CD14-positive monocyte (primary cell): ENCODE data around the gene MTX1. TPM values are rescaled to one million over a fixed set of nuclear protein-coding genes. Genes with fewer than 3 reads are reported as not detected.

ENCODE experiments used
- DNase-seq, 3 donors: peaks; one replicate each; pipeline ENCODE4 v3.0.0-alpha.2; 2011 to 2022
- H2AFZ ChIP-seq: 2 replicates; pipeline ENCODE4 v1.6.0; 2012; ENCODE audit warnings: mild to moderate bottlenecking, low read depth, low read length, inconsistent platforms; ENCODE audit not compliant: insufficient read depth, poor library complexity, severe bottlenecking
- H3K27ac ChIP-seq, 2 donors: 1 replicate in 1 of 2; 2 replicates in 1 of 2; pipeline ENCODE4 v1.5.1; 2012 to 2013; ENCODE audit warnings: low read length in 2 of 2, control low read depth in 1 of 2, inconsistent platforms in 1 of 2, low read depth in 1 of 2, mild to moderate bottlenecking in 1 of 2
- H3K27me3 ChIP-seq, 2 donors: one replicate each; pipeline versions ENCODE4 v1.6.0 to v1.6.1; 2011 to 2013; ENCODE audit warnings: low read length in 2 of 2; ENCODE audit not compliant: control insufficient read depth in 2 of 2, insufficient read depth in 2 of 2
- H3K36me3 ChIP-seq, 2 donors: replicated peaks in 1 of 2; 1 replicate in 1 of 2; 2 replicates in 1 of 2; pipeline versions ENCODE4 v1.5.1 to v1.6.1; 2012 to 2013; ENCODE audit warnings: low read length in 2 of 2, control low read depth in 1 of 2, inconsistent platforms in 1 of 2, mild to moderate bottlenecking in 1 of 2; ENCODE audit not compliant: insufficient read depth in 2 of 2, control insufficient read depth in 1 of 2
- H3K4me1 ChIP-seq, 2 donors: 1 replicate in 1 of 2; 2 replicates in 1 of 2; pipeline versions ENCODE4 v1.5.1 to v1.6.1; 2012 to 2013; ENCODE audit warnings: low read length in 2 of 2, control low read depth in 1 of 2, inconsistent platforms in 1 of 2, mild to moderate bottlenecking in 1 of 2, moderate library complexity in 1 of 2; ENCODE audit not compliant: insufficient read depth in 2 of 2, control insufficient read depth in 1 of 2
- H3K4me2 ChIP-seq: replicated peaks from 2 replicates; pipeline ENCODE3; 2012; ENCODE audit warnings: low read length, moderate library complexity, mild to moderate bottlenecking; ENCODE audit not compliant: poor library complexity, severe bottlenecking; ENCODE audit errors: extremely low read depth
- H3K4me3 ChIP-seq, 3 experiments: fragments of 200-600 bp in 1 of 3; sonication (generic) in 1 of 3; replicated peaks in 1 of 3; 1 replicate in 2 of 3; 2 replicates in 1 of 3; pipeline ENCODE4 v1.5.1; 2011 to 2013; ENCODE audit warnings: low read length in 3 of 3, mild to moderate bottlenecking in 3 of 3, control low read depth in 2 of 3, low read depth in 2 of 3, inconsistent platforms in 1 of 3, moderate library complexity in 1 of 3
- H3K79me2 ChIP-seq: 2 replicates; pipeline ENCODE4 v1.6.0; 2012; ENCODE audit warnings: mild to moderate bottlenecking, control low read depth, inconsistent platforms, low read length, moderate library complexity; ENCODE audit not compliant: insufficient read depth
- H3K9ac ChIP-seq: 2 replicates; pipeline ENCODE4 v1.6.0; 2017; ENCODE audit warnings: low read length, mild to moderate bottlenecking; ENCODE audit not compliant: insufficient read depth, poor library complexity, severe bottlenecking
- H3K9me3 ChIP-seq, 2 donors: replicated peaks in 1 of 2; 1 replicate in 1 of 2; 2 replicates in 1 of 2; pipeline versions ENCODE4 v1.5.1 to v1.6.1; 2012 to 2013; ENCODE audit warnings: low read length in 2 of 2, control low read depth in 1 of 2; ENCODE audit not compliant: control insufficient read depth in 1 of 2, insufficient read depth in 1 of 2
- H4K20me1 ChIP-seq: 2 replicates; pipeline ENCODE4 v1.6.0; 2012; ENCODE audit warnings: mild to moderate bottlenecking, low read length, control low read depth, moderate library complexity; ENCODE audit not compliant: insufficient read depth
- H3K27ac Mint-ChIP-seq, 7 donors: one replicate each; pipeline ENCODE4 v1.8.0; 2020; ENCODE audit warnings: mild to moderate bottlenecking in 7 of 7, mixed read lengths in 7 of 7, moderate library complexity in 6 of 7, inconsistent platforms in 2 of 7
- H3K27me3 Mint-ChIP-seq, 3 donors: one replicate each; pipeline ENCODE4 v1.8.0; 2021 to 2022; ENCODE audit warnings: low read depth in 3 of 3, mild to moderate bottlenecking in 3 of 3, mixed read lengths in 3 of 3, moderate library complexity in 3 of 3, inconsistent platforms in 1 of 3
- H3K36me3 Mint-ChIP-seq, 2 donors: one replicate each; pipeline ENCODE4 v1.8.0; 2020; ENCODE audit warnings: mixed read lengths in 2 of 2, inconsistent platforms in 1 of 2, mild to moderate bottlenecking in 1 of 2
- H3K4me1 Mint-ChIP-seq: one replicate; pipeline ENCODE4 v1.8.0; 2020; ENCODE audit warnings: mild to moderate bottlenecking, mixed read lengths
- H3K4me3 Mint-ChIP-seq, 2 donors: one replicate each; pipeline ENCODE4 v1.8.0; 2020; ENCODE audit warnings: mild to moderate bottlenecking in 2 of 2, mixed read lengths in 2 of 2, moderate library complexity in 1 of 2
- H3K9me3 Mint-ChIP-seq, 7 donors: one replicate each; pipeline ENCODE4 v1.8.0; 2020 to 2022; ENCODE audit warnings: mixed read lengths in 7 of 7, mild to moderate bottlenecking in 6 of 7, moderate library complexity in 6 of 7, inconsistent platforms in 2 of 7
- CTCF ChIP-seq: fragments of 200-600 bp; IDR thresholded peaks from one replicate; pipeline ENCODE4 v1.8.0; 2022; ENCODE audit warnings: antibody characterized with exemption, mild to moderate bottlenecking
- WGBS: methylation state at CpG from one replicate; pipeline ENCODE4 v1.1.5; 2013; ENCODE audit warnings: missing lambda C conversion rate; ENCODE audit not compliant: insufficient coverage; 5-methylcytosine and 5-hydroxymethylcytosine counted together
- intact Hi-C, 2 donors: fragments of 100-400 bp; cut with micrococcal nuclease; formaldehyde crosslinking; loops; one replicate each; pipeline versions ENCODE4 v1.15.0 to v1.15.1; 2023
- polyA plus RNA-seq, 3 donors: library from polyadenylated mRNA; depleted of rRNA in 1 of 3; unstranded in 2 of 3; stranded (reverse) in 1 of 3; fragments of 300-500 nt in 2 of 3; fragments of >200 nt in 1 of 3; fragmentation: Illumina TruSeq in 2 of 3; gene quantifications; 1 replicate in 2 of 3; 2 replicates in 1 of 3; pipeline ENCODE4 v1.2.3, GENCODE V29; 2012 to 2021

Gene MTX1
- polyA plus RNA-seq, 3 donors, result 79.7 to 101 (median 86.0) TPM

GRCh38 chr1:155175927-155176371 is 32.5 kb upstream of the MTX1 start:
- H3K4me1 Mint-ChIP-seq, result peaks cover 46% of the 10 kb centered on the region
- DNase-seq, result peak in 1 of 3 donors; percentile 11
- no peak overlapping the region for H3K4me2 ChIP-seq
- H4K20me1 ChIP-seq, result no peaks in the 10 kb centered on the region
- no peaks in the 10 kb centered on the region for H3K27me3 ChIP-seq
- peaks cover 21% of the 10 kb centered on the region for H3K79me2 ChIP-seq
- no peak overlapping the region for H3K4me3 ChIP-seq
- no peak overlapping the region for H2AFZ ChIP-seq
- WGBS, result 76% methylated on average over 6 of the region's 9 CpGs
- no peak overlapping the region for H3K27ac Mint-ChIP-seq
- no peaks in the 10 kb centered on the region for H3K36me3 ChIP-seq
- H3K4me3 Mint-ChIP-seq, result no peak overlapping the region
- H3K4me1 ChIP-seq, result peaks cover 42 to 52% of the 10 kb centered on the region in 2 donors
- intact Hi-C loops, result no loop called here
- H3K27me3 Mint-ChIP-seq, result peaks cover 4 to 22% (median 21%) of the 10 kb centered on the region in 3 donors
- no peaks in the 10 kb centered on the region for H3K9me3 Mint-ChIP-seq
- no peak overlapping the region for H3K9ac ChIP-seq
- no peak for TF ChIP-seq CTCF
- peaks cover 3 to 5% of the 10 kb centered on the region in 2 donors for H3K36me3 Mint-ChIP-seq
- no peak overlapping the region for H3K27ac ChIP-seq
- no peaks in the 10 kb centered on the region for H3K9me3 ChIP-seq

- Mint-ChIP-seq H3K9me3 (no peaks in the 10 kb centered on the region), H3K36me3 (peaks cover 0 to under 1% of the 10 kb centered on the region in 2 donors), H3K4me1 (peaks cover 48% of the 10 kb centered on the region), H3K4me3 (no peak overlapping the region), H3K27me3 (peaks cover 4 to 22% (median 21%) of the 10 kb centered on the region in 3 donors), H3K27ac (peak overlapping the region in 1 of 7 donors; percentile 30)
- Histone ChIP-seq H3K9me3 (no peaks in the 10 kb centered on the region), H3K4me1 (peaks cover 42 to 52% of the 10 kb centered on the region in 2 donors), H3K4me2 (no peak overlapping the region), H2AFZ (no peak overlapping the region), H3K36me3 (no peaks in the 10 kb centered on the region), H3K27ac (no peak overlapping the region), H3K27me3 (no peaks in the 10 kb centered on the region), H3K4me3 (no peak overlapping the region), H4K20me1 (no peaks in the 10 kb centered on the region), H3K79me2 (peaks cover 17% of the 10 kb centered on the region), H3K9ac (no peak overlapping the region)
- TF ChIP-seq CTCF, result peak; percentile 92
- WGBS, result 63% methylated on average over 3 of the region's 8 CpGs
- DNase-seq, result peak; percentile 73 to 76 (median 73)
- intact Hi-C loops, result no loop called here
Observed at GRCh38 chr1:155176544-155177071, 31.9 kb upstream of the MTX1 start.
